ENCODE data around the gene FERMT3. TPM values are rescaled to one million over a fixed set of nuclear protein-coding genes. Genes with fewer than 3 reads are reported as not detected.

The FERMT3 gene
- polyA plus RNA-seq, 3 donors, result 289 to 421 (median 310) TPM

DNA sequence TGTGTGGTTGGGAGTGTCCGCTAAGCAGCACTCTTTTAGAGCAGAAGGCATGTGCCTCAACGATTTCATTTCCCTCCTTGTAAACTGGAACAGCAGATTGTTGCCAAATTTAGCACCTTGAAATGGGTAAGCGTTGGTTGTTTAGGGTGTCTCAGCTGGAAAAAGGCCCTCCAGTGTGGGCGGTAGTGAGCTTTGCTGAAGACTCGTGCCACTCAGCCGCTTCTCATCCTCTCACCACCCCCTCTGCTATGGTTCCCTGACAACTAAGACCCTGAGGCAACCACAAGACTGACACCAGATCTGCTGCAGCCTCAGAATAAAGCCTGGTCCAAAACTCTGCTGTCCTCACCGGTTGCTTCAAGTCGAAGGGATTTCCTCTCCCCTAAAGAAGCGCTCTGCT lies 9.9 kb upstream of the FERMT3 start:
- Histone ChIP-seq H2AFZ (ENCODE audit: insufficient read depth, low read depth, low read length, poor library complexity, severe bottlenecking) (no peak overlapping the region), H3K4me1 (ENCODE audit: control insufficient read depth in 1 of 2, insufficient read depth in 2 of 2, low read length in 2 of 2) (peaks cover 8 to 18% of the 10 kb centered on the region in 2 donors), H3K27me3 (ENCODE audit: control insufficient read depth in 2 of 2, insufficient read depth in 2 of 2, low read length in 2 of 2) (no peaks in the 10 kb centered on the region), H3K4me3 (replicated peaks in 1 of 3; ENCODE audit: low read depth in 2 of 3, low read length in 3 of 3) (no peak overlapping the region), H3K79me2 (ENCODE audit: insufficient read depth, low read length) (peaks cover 8% of the 10 kb centered on the region), H3K9ac (ENCODE audit: insufficient read depth, low read length, poor library complexity, severe bottlenecking) (no peak overlapping the region), H3K36me3 (replicated peaks in 1 of 2; ENCODE audit: control insufficient read depth in 1 of 2, insufficient read depth in 2 of 2, low read length in 2 of 2) (peaks cover 76 to 97% of the 10 kb centered on the region in 2 donors), H3K4me2 (replicated peaks; ENCODE audit: extremely low read depth, low read length, poor library complexity, severe bottlenecking) (no peak overlapping the region), H3K9me3 (replicated peaks in 1 of 2; ENCODE audit: control insufficient read depth in 1 of 2, insufficient read depth in 1 of 2, low read length in 2 of 2) (no peaks in the 10 kb centered on the region), H3K27ac (ENCODE audit: low read depth in 1 of 2, low read length in 2 of 2) (no peak overlapping the region), H4K20me1 (ENCODE audit: insufficient read depth, low read length) (peaks cover 7% of the 10 kb centered on the region)
- Mint-ChIP-seq H3K4me1 (peaks cover 18% of the 10 kb centered on the region), H3K4me3 (no peak overlapping the region), H3K9me3 (no peaks in the 10 kb centered on the region), H3K27me3 (ENCODE audit: low read depth in 3 of 3) (peaks cover 0 to 2% (median 0%) of the 10 kb centered on the region in 3 donors), H3K36me3 (peaks cover 74 to 95% of the 10 kb centered on the region in 2 donors), H3K27ac (peak overlapping the region in 2 of 7 donors; percentile 26 to 73)
- 70% methylated on average over 4 of the region's 9 CpGs for WGBS (ENCODE audit: insufficient coverage)
- TF ChIP-seq, protein P1, sequence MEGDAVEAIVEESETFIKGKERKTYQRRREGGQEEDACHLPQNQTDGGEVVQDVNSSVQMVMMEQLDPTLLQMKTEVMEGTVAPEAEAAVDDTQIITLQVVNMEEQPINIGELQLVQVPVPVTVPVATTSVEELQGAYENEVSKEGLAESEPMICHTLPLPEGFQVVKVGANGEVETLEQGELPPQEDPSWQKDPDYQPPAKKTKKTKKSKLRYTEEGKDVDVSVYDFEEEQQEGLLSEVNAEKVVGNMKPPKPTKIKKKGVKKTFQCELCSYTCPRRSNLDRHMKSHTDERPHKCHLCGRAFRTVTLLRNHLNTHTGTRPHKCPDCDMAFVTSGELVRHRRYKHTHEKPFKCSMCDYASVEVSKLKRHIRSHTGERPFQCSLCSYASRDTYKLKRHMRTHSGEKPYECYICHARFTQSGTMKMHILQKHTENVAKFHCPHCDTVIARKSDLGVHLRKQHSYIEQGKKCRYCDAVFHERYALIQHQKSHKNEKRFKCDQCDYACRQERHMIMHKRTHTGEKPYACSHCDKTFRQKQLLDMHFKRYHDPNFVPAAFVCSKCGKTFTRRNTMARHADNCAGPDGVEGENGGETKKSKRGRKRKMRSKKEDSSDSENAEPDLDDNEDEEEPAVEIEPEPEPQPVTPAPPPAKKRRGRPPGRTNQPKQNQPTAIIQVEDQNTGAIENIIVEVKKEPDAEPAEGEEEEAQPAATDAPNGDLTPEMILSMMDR (IDR thresholded peaks at IDR 0.05), result no peak
- intact Hi-C loops (cut with micrococcal nuclease), result no loop called here
- no peak for DNase-seq

DNA sequence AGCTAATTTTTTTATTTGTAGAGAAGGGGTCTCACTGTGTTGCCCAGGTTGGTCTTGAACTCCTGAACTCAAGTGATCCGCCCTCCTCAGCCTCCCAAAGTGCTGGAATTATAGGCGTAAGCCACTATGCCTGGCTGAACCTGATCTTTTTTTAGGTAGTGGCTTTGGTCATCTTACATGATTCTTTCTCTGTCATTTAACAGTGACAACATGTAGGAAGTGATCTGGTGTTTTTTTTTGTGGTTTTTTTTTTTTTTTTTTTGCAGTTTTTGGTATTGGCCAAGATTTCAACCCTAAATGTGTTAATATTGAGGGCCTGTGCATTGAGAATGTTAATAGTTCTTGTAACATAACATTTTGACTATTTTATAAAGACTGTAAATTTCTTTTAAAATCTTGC lies 8.0 kb upstream of the FERMT3 start:
- H3K9me3 ChIP-seq (replicated peaks in 1 of 2; ENCODE audit: control insufficient read depth in 1 of 2, insufficient read depth in 1 of 2, low read length in 2 of 2), result no peaks in the 10 kb centered on the region
- H3K4me3 ChIP-seq (replicated peaks in 1 of 3; ENCODE audit: low read depth in 2 of 3, low read length in 3 of 3), result no peak overlapping the region
- no peak overlapping the region for H3K9ac ChIP-seq (ENCODE audit: insufficient read depth, low read length, poor library complexity, severe bottlenecking)
- peaks cover 12% of the 10 kb centered on the region for H3K79me2 ChIP-seq (ENCODE audit: insufficient read depth, low read length)
- peak overlapping the region in 1 of 2 donors; percentile 31 for H3K27ac ChIP-seq (ENCODE audit: low read depth in 1 of 2, low read length in 2 of 2)
- no peak overlapping the region for H3K4me2 ChIP-seq (replicated peaks; ENCODE audit: extremely low read depth, low read length, poor library complexity, severe bottlenecking)
- H3K27me3 ChIP-seq (ENCODE audit: control insufficient read depth in 2 of 2, insufficient read depth in 2 of 2, low read length in 2 of 2), result no peaks in the 10 kb centered on the region
- H3K4me1 ChIP-seq (ENCODE audit: control insufficient read depth in 1 of 2, insufficient read depth in 2 of 2, low read length in 2 of 2), result peaks cover 8 to 18% of the 10 kb centered on the region in 2 donors
- peaks cover 7% of the 10 kb centered on the region for H4K20me1 ChIP-seq (ENCODE audit: insufficient read depth, low read length)
- TF ChIP-seq, protein P1 (IDR thresholded peaks at IDR 0.05), result no peak
- Mint-ChIP-seq H3K27ac (peak overlapping the region; percentile 48 to 87 (median 68)), H3K4me3 (no peak overlapping the region), H3K36me3 (peaks cover 80 to 99% of the 10 kb centered on the region in 2 donors), H3K9me3 (no peaks in the 10 kb centered on the region), H3K27me3 (ENCODE audit: low read depth in 3 of 3) (peaks cover 0 to 2% (median 0%) of the 10 kb centered on the region in 3 donors), H3K4me1 (peaks cover 14% of the 10 kb centered on the region)
- WGBS (ENCODE audit: insufficient coverage), result 100% methylated on average over 1 of the region's 2 CpGs
- H3K36me3 ChIP-seq (replicated peaks in 1 of 2; ENCODE audit: control insufficient read depth in 1 of 2, insufficient read depth in 2 of 2, low read length in 2 of 2), result peaks cover 83 to 99% of the 10 kb centered on the region in 2 donors
- no peak for DNase-seq
- intact Hi-C loops (cut with micrococcal nuclease), result no loop called here
- no peak overlapping the region for H2AFZ ChIP-seq (ENCODE audit: insufficient read depth, low read depth, low read length, poor library complexity, severe bottlenecking)

Data from CD14-positive monocyte (primary cell).